GM18907 (cell line): ENCODE measurements around the gene ZNF473.

Experiments
- ATAC-seq: cut with Tn5 transposase; IDR thresholded peaks from one replicate; pipeline ENCODE4 v1.9.1; 2021; ENCODE audit warnings: mild to moderate bottlenecking, moderate library complexity; ENCODE audit not compliant: unreplicated experiment

ZNF473 gene

DNA sequence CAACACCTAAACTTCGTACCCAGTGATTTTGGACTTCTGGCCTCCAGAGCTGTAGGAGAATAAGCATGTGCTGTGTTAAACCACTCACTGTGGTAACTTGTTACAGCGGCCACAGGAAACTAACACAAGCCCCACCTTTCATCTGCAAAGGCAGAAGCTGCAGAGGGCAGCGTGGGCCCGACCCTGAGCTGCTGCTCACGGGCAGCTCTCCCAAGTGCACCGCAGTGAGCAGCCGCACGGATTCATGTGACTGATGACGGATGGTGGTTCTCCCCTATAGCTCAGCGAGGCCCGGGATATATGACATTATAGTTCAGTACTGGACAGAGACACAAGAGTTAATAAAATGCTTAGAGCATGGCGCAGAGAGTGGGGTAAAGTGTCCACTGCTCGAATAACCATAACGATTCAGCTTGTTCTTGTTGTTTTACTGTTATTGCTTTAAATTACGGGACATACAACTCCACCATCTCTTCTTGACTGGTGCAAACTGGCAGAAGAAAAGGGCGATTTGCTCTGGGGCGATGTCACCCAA lies 22.5 kb upstream of the ZNF473 start:
- no peak for ATAC-seq

DNA sequence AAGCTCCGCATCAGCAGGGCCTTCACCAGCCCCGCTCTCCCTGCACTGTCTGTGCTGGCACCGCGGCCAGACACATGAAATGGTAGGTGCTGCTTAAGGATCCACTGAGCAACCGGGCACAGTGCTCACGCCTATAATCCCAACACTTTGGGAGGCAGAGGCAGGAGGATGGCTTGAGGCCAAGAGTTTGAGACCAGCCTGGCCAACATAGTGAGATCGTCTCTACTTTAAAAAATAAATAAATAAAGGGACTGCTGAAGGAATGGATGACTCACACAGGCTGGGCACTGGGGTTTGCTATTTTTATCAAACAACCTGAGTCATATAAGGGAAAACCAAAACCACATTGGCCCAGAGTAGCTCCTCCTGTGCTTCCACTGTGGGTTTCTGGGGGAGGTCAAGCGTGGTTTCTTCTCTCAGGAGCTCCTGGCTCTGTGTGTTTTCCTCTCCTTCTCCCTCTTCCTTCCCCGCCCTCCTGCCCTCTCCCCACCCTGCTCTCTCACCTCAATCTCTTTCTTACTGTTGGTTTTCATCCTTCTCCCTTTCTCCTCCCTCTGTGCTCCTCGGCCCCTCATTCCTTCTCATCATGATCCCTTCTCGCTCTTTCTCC lies 21.9 kb upstream of the ZNF473 start:
- no peak for ATAC-seq

DNA sequence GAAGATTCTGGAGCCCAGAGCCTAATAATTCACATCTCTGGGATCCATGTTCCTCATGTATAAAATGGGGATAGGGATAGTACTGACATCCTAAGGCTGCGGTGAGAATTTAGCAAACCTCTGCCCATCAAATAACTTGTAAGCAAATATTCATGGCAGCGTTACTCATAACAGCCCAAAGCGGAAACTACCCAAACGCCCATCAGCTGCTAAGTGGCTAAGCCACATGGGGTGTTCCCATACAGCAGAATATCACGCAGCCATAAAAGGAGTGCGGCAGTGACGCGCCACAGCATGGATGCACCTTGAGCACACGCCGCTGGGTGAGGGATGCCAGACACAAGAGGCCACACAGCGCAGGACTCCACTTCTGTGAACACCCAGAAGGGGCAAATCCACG lies 20.4 kb upstream of the ZNF473 start:
- no peak for ATAC-seq

DNA sequence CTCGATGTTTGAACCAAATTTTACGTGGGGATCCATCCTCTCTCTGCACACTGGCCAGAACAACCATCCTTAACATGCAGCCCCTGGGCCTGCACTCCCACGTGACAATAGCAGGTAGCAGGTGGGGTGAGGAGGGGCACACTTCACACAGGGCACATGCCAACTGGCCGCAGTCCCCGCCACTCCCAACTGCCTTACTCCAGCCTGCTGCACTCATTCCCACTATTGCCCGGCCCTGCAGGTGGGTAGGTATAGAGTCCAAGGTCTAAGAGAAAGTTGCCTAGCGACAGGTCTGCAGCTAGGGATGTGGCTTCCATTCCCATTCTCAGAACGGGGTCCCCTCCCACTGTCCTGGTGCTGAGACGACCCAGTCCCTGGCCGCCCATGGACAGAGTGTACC lies 18.6 kb upstream of the ZNF473 start:
- ATAC-seq = no peak

DNA sequence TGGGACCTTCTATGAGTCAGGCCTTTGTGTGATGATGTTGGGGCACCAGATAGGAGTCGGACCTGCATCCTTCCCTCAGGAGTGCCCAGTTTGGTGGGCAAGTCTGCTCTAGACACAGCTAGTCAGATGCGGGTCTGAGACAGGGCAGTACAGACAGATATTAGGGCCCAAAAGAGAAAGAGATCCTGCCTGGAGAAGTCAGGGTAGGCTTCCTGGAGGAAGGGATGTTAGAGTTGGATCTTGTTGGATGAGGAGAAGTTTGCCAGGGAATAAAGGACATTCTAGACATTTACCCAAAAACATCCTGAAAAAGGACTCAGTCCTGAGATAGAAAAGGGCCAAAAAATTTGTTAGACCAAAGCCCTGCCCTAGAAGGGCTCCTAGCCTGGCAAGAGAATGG lies 17.9 kb upstream of the ZNF473 start:
- ATAC-seq = no peak

DNA sequence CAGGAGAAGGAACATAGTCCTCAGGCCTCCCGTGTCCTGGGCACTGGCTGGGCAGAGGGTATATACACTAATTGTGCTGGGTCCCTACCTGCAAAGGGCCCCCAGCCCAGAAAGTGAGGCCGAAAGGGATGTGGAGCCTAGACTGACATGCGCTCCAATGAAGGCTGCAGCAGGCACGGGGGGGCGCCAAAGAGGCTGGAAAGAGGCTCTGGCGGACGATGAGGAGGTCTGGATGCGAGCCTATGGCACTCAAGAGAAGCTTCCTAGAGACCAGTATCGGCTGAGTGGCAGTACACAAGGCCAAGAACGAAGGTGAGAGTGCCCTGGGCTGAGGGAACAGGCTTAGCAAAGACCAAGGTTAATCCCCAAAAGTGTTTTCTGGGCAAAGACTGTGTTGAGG lies 17.3 kb upstream of the ZNF473 start:
- ATAC-seq = no peak

DNA sequence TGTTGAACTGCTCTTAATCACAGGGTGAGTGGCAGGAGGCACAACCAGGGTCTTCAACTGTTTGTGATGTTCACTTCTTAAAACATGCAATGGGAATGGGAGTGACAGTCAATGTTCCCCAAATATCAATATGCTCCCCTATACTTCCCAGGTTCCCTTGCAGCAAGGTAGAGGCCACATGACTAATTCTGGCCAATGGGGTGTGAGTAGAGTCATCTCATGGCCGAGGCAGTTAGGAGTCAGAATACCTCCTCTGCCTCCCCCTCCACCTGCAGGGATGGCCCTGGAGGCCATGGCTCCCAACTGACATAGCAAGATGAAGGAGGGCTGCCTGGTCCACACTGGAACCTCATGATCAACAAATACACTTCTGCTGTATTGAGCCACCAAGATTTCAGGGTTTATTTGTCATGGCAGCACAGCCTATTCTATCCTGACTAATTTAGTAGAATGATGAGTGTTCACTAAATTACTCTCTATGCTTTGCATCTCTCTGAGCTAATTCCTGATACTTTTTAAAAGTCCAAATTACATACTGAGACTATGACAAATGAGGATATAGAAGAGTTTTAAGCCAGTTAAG lies 9.5 kb upstream of the ZNF473 start:
- ATAC-seq = no peak

DNA sequence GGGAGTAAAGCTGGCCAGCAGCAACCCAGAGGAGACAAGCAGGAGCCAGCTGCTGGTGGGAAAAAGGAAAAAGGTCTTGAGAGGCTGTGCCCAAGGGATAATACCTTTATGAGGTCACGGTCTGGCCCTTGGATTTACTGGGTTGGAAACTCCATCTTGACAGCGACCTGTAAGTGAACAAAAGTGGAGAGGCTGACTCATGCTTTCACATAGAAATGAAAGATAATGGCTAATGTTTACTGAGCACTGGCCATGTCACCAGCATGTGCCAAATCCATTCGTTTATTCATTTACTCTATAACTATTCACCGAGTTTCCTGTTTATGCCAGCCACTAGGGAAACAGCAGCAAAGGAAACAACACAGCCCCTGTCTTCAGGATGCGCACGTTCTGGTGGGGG lies 5.3 kb upstream of the ZNF473 start:
- ATAC-seq = no peak

DNA sequence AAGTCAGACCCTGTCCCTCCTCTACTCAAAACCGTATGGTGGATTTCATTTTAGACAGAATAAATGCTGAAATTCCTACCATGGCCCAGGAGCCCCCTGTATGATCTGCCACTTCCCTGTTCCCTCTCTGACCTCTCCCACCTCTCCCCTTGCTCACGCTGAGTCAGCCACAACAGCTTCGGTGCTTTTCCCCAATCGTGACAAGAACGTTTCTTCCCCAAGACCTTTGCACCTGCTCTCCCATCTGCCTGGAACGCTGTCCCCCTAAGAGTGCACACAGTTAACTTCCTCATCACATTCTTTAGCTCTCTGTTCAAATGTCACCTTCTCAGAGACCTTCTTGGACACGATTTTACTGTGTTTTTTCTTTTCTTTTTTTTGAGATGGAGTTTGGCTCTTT lies 3.0 kb upstream of the ZNF473 start:
- no peak for ATAC-seq

DNA sequence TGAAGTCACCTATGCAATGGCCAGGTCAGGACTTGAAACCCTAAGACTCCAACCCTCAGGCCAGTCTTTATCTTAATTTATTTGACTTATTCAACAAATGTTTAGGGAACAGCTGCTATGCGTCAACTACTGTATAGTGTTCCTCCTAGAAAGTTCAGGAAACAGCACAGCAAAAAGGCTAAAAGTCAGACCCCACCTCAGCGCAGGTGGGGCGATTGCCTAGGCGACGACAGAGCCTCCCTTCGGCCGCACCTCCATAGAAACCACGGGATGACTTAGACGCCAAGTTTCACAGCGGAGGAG lies 1.1 kb upstream of the ZNF473 start:
- ATAC-seq = peak; percentile 5

DNA sequence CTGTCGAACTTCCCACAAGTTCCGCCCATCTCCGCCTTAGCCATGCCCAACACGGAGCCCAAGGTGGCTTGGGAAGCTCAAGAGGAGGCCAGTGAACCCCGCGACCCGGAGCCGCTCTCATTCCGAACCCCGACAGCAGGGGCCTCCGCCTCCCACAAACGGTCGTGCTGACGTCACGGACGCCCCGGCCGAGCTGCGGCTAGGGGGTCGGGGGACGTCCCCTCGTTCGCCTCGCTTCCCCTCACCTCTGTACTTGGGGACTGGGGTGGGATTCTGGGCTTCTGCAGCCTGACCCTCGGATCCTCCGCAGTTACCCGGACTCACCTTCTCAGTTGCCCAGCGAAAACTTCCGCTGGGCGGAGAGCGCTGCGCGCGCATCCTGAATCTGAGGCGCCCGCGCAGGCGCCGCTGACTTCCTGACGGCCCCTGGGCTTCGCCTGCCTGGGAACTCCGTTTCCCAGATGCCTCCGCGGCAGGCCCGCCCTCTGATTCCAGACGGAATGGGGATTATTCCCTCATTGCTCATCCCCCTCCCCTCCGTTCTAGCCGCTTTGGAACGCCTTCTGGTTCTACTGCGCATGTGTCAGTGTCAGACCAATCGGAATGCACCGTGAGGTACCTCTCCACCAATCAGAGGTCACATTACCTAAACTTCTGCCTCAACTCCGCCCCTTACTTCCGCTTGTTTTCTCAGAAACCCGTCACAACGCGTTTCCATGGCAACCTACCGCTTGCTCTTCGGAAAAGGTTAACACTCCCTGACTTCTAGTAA lies 597 bp upstream of the ZNF473 start, which contains the start of gene VRK3:
VRK3 (minus strand) TSS at position 351 of the 772 bp plus-strand sequence. CDS start 9,210 bp downstream, outside the sequence.
- peak; percentile 85 for ATAC-seq

DNA sequence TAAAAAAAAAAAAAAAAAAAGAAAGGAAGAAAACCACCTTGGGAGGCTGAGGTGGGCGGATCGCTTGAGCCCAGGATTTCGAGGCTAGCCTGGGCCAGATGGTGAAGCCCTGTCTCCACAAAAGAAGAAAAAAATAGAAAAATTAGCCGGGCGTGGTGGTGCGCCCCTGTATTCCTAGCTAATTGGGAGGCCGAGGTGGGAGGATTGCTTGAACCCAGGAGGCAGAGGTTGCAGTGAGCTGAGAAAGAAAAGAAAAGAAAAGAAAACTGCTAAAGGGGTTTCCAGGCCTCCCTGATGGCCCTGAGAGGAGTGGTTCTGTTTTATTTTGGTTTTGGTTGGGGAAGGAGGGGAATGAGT lies 723 bp downstream of the ZNF473 start:
- ATAC-seq = no peak

DNA sequence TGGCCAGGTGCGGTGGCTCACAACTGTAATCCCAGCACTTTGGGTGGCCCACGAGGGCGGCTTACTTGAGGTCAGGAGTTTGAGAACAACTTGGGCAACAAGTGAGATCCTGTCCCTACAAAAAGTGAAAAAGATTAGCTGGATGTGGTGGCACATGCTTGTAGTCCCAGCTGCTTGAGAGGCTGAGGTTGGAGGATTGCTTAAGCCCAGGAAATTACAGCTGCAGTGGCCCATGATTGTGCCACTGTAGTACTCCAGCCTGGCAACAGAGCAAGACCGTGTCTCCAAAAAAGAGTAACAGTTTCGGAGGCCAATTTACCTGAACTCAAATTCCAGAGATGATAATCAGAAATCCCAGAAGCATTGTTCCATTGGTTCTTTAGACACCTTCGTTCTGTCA lies 4.4 kb downstream of the ZNF473 start:
- ATAC-seq = no peak

DNA sequence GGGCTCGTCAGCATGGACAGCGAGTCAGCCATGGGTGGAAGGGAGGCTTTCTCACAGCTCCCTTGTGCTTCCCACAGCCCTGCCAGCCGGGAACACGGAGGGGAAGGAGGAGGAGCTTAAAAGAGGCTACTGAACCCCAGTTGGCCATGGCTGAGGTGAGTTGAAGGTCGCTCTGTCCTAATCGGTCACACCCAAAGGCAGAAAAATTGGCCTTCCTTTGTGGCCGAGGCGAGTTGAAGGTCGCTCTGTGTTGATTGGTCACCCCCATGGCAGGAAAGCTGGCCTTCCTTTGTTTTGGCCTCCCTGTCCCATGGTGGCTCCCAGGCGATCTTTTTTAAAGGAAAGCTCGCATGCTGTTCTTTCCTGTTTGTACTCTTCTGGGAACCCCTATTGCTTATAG lies 5.1 kb downstream of the ZNF473 start:
- no peak for ATAC-seq

DNA sequence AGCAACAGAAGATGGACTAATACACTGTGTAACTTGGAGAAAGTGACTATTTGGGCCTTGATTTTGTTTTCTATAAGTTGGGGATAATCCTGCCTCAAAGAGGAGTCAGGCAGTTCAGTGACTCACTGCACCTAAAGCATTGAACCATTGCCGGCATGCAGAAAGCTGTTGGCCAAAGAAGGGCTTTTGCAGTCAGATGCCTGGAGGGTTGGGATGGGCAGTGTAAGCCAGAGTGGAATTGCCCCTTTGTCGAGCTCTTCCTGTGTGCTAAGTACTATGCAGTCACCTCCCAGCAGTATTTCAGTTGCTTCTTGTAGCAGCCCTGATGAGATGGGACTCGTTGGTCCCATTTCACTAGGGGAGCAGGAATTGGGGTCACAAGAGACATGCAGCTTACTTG lies 11.1 kb downstream of the ZNF473 start:
- ATAC-seq = no peak

DNA sequence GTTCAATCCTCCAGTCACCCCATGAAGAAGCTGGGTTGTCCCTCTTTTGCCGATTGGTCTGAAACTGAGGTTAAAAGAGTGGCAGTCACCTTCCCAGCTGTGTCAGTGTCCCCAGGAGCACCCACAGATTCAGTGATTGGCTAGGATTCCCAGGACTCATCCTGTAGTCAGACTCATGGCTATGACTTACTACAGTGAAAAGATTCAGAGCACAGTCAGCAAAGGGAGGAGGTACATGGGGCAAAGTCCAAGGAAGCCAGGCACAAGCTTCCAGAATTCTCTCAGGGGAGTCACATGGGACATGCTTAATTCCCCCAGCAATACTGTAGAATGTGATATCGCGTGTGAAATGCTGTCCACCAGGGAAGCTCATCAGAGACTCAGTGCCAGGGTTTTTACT lies 14.2 kb downstream of the ZNF473 start:
- no peak for ATAC-seq

DNA sequence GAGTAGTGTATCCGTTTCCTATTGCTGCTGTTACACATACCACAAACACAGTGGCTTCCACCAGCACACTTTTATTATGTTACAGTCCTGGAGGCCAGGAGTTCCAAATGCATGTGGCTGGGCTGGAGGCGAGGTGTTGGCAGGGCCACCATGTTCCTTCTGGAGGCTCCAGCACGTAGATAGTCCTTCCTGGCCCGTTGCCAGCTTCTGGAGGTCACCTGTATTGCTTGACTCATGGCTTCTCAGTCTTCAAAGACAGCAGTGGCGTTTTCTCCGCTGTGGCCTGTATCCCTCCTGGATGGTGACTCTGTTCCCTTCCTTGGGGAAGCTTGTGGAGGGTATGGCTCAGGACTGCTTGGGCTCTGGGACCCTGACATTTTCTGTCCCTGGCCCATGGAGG lies 15.2 kb downstream of the ZNF473 start:
- ATAC-seq = no peak

DNA sequence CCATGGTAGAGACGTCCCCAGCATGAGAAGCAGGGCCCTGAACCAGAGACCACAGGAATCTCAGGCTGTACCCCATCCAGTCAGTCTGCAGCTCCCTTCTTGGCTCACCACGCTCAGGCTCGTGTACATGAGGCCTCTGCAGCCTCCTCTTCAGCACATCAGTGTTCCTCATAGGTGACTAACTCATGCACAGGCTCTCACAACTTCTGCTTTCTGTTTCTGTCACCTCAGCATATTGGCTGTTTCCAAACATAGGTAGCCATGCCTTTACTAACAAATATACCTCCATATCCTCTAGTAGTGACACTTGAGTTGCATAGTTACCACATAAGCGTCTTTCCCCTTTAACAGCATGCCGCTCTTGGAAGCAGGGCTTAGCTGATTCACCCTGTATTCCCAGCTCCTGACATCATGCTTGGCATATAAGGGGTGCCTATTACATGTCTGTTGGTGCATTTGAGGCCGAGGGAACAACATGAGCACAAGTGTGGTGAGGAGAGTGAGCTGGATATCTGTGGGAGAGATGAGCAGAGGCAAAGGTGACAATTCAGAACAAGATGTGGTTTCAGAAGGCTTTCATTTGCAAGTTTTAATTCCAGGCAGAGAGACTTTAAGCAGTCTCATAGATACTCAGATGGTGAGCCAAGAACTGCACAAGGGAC lies 16.7 kb downstream of the ZNF473 start:
- no peak for ATAC-seq

DNA sequence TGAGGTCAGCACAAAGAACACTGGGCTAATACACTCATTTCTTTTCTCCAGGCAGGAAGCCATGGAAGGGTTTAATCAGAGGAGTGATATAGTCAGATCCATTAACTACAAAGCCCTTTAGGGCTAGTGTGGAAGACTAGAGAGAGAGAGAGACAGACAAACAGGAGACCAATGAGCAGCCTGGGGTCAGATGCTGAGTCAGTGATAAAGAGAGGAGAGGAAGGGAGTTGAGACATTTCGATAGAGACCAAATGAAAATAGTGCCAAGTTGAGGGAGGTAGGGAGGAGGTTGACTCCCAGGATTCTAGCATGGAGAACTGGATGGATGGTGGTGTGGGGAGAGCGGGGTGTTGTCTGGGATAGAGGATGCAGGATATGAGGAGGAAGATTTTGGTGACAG lies 18.2 kb downstream of the ZNF473 start:
- ATAC-seq = no peak

DNA sequence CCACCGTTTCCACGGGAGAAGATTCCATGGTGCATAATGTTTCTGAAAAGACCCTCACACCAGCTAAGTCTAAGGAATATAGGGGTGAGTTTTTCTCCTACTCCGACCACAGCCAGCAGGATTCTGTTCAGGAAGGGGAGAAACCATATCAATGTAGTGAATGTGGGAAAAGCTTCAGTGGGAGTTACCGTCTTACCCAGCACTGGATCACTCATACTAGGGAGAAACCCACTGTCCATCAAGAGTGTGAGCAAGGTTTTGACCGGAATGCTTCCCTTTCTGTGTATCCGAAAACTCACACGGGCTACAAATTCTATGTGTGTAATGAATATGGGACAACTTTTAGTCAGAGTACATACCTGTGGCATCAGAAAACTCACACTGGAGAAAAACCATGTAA lies 19.1 kb downstream of the ZNF473 start:
- no peak for ATAC-seq

DNA sequence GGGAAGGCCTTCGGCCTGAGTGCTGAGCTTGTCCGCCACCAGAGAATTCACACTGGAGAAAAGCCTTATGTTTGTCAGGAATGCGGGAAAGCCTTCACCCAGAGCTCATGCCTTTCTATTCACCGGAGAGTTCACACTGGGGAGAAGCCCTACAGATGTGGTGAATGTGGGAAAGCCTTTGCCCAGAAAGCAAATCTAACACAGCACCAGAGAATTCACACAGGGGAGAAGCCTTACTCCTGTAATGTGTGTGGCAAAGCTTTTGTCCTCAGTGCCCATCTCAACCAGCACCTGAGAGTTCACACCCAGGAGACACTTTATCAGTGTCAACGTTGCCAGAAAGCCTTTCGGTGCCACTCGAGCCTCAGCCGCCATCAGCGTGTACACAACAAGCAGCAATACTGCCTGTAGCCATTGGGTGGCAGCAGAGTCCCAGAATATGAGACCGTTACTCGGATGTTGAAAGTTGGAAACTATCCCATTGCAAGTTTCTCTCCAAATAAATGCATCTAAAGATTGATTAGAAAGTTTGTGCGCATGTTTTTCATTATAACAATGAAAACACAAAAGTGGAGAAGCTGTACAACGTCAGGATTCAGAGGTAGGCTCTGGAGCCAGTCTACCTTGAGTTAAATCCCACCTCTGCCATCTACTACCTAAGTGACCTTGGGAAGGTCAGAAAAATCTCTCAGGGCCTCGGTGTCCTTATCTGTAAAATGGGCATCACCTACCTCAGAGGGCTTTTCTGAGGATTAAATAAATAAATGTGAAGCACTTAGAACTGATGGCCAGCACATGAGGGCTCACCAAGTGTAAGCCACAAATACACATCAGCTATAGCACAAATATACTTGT lies 21.1 kb downstream of the ZNF473 start:
- ATAC-seq = no peak
